CD4-positive, alpha-beta T cell (primary cell): ENCODE results near the gene PTPA. TPM values are rescaled to one million over a fixed set of nuclear protein-coding genes. Genes with fewer than 3 reads are reported as not detected.

Experiments
- ATAC-seq: fragments of 200-7000 bp; cut with Tn5 transposase; one replicate; pipeline ENCODE4 v1.10.0; 2022; ENCODE audit warnings: mild to moderate bottlenecking; ENCODE audit not compliant: poor library complexity
- CTCF ChIA-PET: fragments of 350-600 bp; sonication (Branson Sonifier 250); formaldehyde crosslinking; loops from one replicate; lab custom pipeline; 2021; ENCODE audit warnings: antibody characterized with exemption, inconsistent platforms; lab: Charles Lee
- POLR2A ChIA-PET: fragments of 350-600 bp; sonication (Branson Sonifier 250); formaldehyde crosslinking; loops from one replicate; lab custom pipeline; 2021; ENCODE audit warnings: antibody characterized with exemption, inconsistent platforms; lab: Charles Lee
- DNase-seq, 14 experiments: peaks; one replicate each; pipeline ENCODE4 v3.0.0-alpha.2; 2013 to 2020; ENCODE audit warnings: mixed read lengths in 2 of 14
- H3K27ac ChIP-seq, 2 donors: one replicate each; pipeline versions ENCODE4 v1.5.1 to v1.7.0; 2013; ENCODE audit warnings: low read length in 2 of 2, low read depth in 1 of 2, mild to moderate bottlenecking in 1 of 2
- H3K27me3 ChIP-seq, 2 experiments: 1 replicate in 1 of 2; 2 replicates in 1 of 2; pipeline versions ENCODE4 v1.6.1 to v1.7.0; 2013; ENCODE audit warnings: low read length in 2 of 2, control low read depth in 1 of 2, mild to moderate bottlenecking in 1 of 2, moderate library complexity in 1 of 2; ENCODE audit not compliant: insufficient read depth in 2 of 2, control insufficient read depth in 1 of 2
- H3K36me3 ChIP-seq: one replicate; pipeline ENCODE4 v1.6.1; 2013; ENCODE audit warnings: low read length, control low read depth; ENCODE audit not compliant: insufficient read depth
- H3K4me1 ChIP-seq: one replicate; pipeline ENCODE4 v1.6.1; 2013; ENCODE audit warnings: low read length, control low read depth; ENCODE audit not compliant: insufficient read depth
- H3K4me3 ChIP-seq: one replicate; pipeline ENCODE4 v1.5.1; 2013; ENCODE audit warnings: mild to moderate bottlenecking, low read length, moderate library complexity
- H3K9me3 ChIP-seq, 2 experiments: 1 replicate in 1 of 2; 2 replicates in 1 of 2; pipeline versions ENCODE4 v1.6.1 to v1.7.0; 2013; ENCODE audit warnings: low read length in 2 of 2, mild to moderate bottlenecking in 2 of 2, control low read depth in 1 of 2, moderate library complexity in 1 of 2; ENCODE audit not compliant: control insufficient read depth in 1 of 2, insufficient read depth in 1 of 2
- H3K27ac Mint-ChIP-seq: one replicate; pipeline ENCODE4 v1.8.0; 2020; ENCODE audit warnings: mixed read lengths
- H3K27me3 Mint-ChIP-seq: one replicate; pipeline ENCODE4 v1.8.0; 2021; ENCODE audit warnings: mixed read lengths
- H3K36me3 Mint-ChIP-seq: one replicate; pipeline ENCODE4 v1.8.0; 2021; ENCODE audit warnings: low read depth, mixed read lengths
- H3K4me1 Mint-ChIP-seq: one replicate; pipeline ENCODE4 v1.8.0; 2021; ENCODE audit warnings: low read depth, mixed read lengths
- H3K4me3 Mint-ChIP-seq: one replicate; pipeline ENCODE4 v1.8.0; 2020; ENCODE audit warnings: mild to moderate bottlenecking, mixed read lengths
- H3K9me3 Mint-ChIP-seq: one replicate; pipeline ENCODE4 v1.8.0; 2020; ENCODE audit warnings: mixed read lengths
- CTCF ChIP-seq: fragments of 200-600 bp; IDR thresholded peaks from one replicate; pipeline ENCODE4 v1.8.0; 2022; ENCODE audit warnings: antibody characterized with exemption, mild to moderate bottlenecking
- intact Hi-C, 2 experiments: fragments of 100-400 bp; cut with DNase I in 1 of 2; cut with micrococcal nuclease in 1 of 2; formaldehyde crosslinking; loops; one replicate each; pipeline versions ENCODE4 v1.15.1 to v1.9.0; 2023 to 2025; cut with DNase I, micrococcal nuclease
- polyA plus RNA-seq, 2 donors: library from polyadenylated mRNA; unstranded; fragments of 120-200 nt; gene quantifications; one replicate each; pipeline ENCODE4 v1.2.1, GENCODE V29; 2013
- total RNA-seq, 174 experiments: library from RNA in 2 of 174; stranded (reverse) in 2 of 174; gene quantifications; one replicate each; pipeline ENCODE4 v1.2.3 and lab custom pipeline; 2021 to 2026

Gene PTPA
- 10 to 100 TPM; 21.6 to 23.3 TPM for total RNA-seq
- polyA plus RNA-seq (2013, experiment 1 of 2), result 53.6 TPM
- polyA plus RNA-seq (2013, experiment 2 of 2), result 59.7 TPM
- total RNA-seq (lab: John Stamatoyannopoulos, UW), result 10.3 to 102 (median 46.8) reads per million in 172 experiments

- CTCF ChIA-PET, result interaction anchor here (1.0 to 1.1 kb wide), 2 partner anchors 21 to 28 kb away, joined by 3 read pairs; no protein-coding TSS in a partner anchor
Observed at GRCh38 chr9:129110740-129111527, at the start of gene PTPA, which contains the start of gene CRAT. Gene PTPA (plus strand): TSS chr9:129111415. CDS start chr9:129111601, 186 bp downstream. Gene CRAT (minus strand): TSS chr9:129110793. CDS start chr9:129110509, 284 bp downstream.

GRCh38 chr9:129063061-129063460 lies 48.2 kb upstream of the PTPA start:
- Mint-ChIP-seq H3K36me3 (peaks cover 49% of the 10 kb centered on the region), H3K27me3 (no peaks in the 10 kb centered on the region), H3K27ac (no peak overlapping the region), H3K9me3 (no peaks in the 10 kb centered on the region), H3K4me1 (no peaks in the 10 kb centered on the region), H3K4me3 (no peak overlapping the region)
- intact Hi-C loops, result no loop called here
- Histone ChIP-seq H3K27me3 (no peaks in the 10 kb centered on the region), H3K36me3 (peaks cover 71% of the 10 kb centered on the region), H3K27ac (no peak overlapping the region), H3K4me1 (peaks cover 6% of the 10 kb centered on the region), H3K4me3 (no peak overlapping the region), H3K9me3 (no peaks in the 10 kb centered on the region)
- DNase-seq (no peak), ATAC-seq (no peak)
- TF ChIP-seq CTCF, result no peak
- POLR2A ChIA-PET, result no interaction called here
- CTCF ChIA-PET, result no interaction called here

More at GRCh38 chr9:129110740-129111527, at the start of gene PTPA, which contains the start of gene CRAT:
- no peaks in the 10 kb centered on the region for H3K9me3 Mint-ChIP-seq
- POLR2A ChIA-PET, result interaction anchor here (0.9 to 3.0 kb wide), 6 partner anchors 9 to 515 kb away, joined by 3 to 15 read pairs (median 4); partner anchors contain the start of genes DOLPP1, MIGA2, NTMT1 and SH3GLB2
- peak within 1 kb of the TSS; percentile 92 for H3K27ac Mint-ChIP-seq
- peaks cover 15% of the 10 kb centered on the region for H3K36me3 Mint-ChIP-seq
- no peaks in the 10 kb centered on the region for H3K9me3 ChIP-seq
- H3K4me3 Mint-ChIP-seq, result peak within 1 kb of the TSS; percentile 98
- H3K27me3 Mint-ChIP-seq, result no peaks in the 10 kb centered on the region
- H3K27me3 ChIP-seq, result no peaks in the 10 kb centered on the region
- intact Hi-C loops, result loop anchor here (1.0 to 2.0 kb wide), 5 partner anchors 30 to 164 kb away; partner anchors contain the start of genes MIGA2 (in 2 of the 2), DOLK (in 1 of the 2), DOLPP1 (in 1 of the 2) and NUP188 (in 1 of the 2)
- peak within 1 kb of the TSS; percentile 93 for H3K4me3 ChIP-seq
- H3K27ac ChIP-seq, result peak within 1 kb of the TSS; percentile 70 to 92
- H3K4me1 Mint-ChIP-seq, result peaks cover 36% of the 10 kb centered on the region
- DNase-seq (peak; percentile 93 to 99 (median 96)), ATAC-seq (peak; percentile 85)
- peaks cover 34% of the 10 kb centered on the region for H3K4me1 ChIP-seq
- no peak for TF ChIP-seq CTCF
- peaks cover 2% of the 10 kb centered on the region for H3K36me3 ChIP-seq

- Histone ChIP-seq H3K36me3 (peaks cover 64% of the 10 kb centered on the region), H3K27ac (no peak overlapping the region), H3K4me3 (no peak overlapping the region), H3K27me3 (no peaks in the 10 kb centered on the region), H3K4me1 (peaks cover 20% of the 10 kb centered on the region), H3K9me3 (no peaks in the 10 kb centered on the region)
- Mint-ChIP-seq H3K27ac (no peak overlapping the region), H3K36me3 (peaks cover 53% of the 10 kb centered on the region), H3K9me3 (no peaks in the 10 kb centered on the region), H3K4me1 (peaks cover 14% of the 10 kb centered on the region), H3K27me3 (no peaks in the 10 kb centered on the region), H3K4me3 (no peak overlapping the region)
- ChIA-PET CTCF (no interaction called here), POLR2A (no interaction called here)
- TF ChIP-seq CTCF, result no peak
- no peak for ATAC-seq
- intact Hi-C loops, result no loop called here
- no peak for DNase-seq
Observed at GRCh38 chr9:129064499-129064908, 46.7 kb upstream of the PTPA start.
